AG09309 (cell line): ENCODE data around the gene DHX38.
A peak's percentile ranks its signal among the peaks of the same experiment; 100 is the strongest.

Experiments used
- DNase-seq: peaks from one replicate; pipeline ENCODE4 v3.0.0-alpha.2; 2010; ENCODE audit warnings: low read depth
- H3K4me3 ChIP-seq: 2 replicates; pipeline ENCODE4 v1.5.1; 2011; ENCODE audit warnings: mild to moderate bottlenecking, low read depth, low read length, moderate library complexity; ENCODE audit not compliant: control insufficient read depth
- CTCF ChIP-seq: IDR thresholded peaks from 2 replicates; pipeline ENCODE4 v1.5.1; 2011; ENCODE audit warnings: mild to moderate bottlenecking, low read depth, low read length, inconsistent platforms; ENCODE audit not compliant: insufficient read depth, control insufficient read depth; ENCODE audit errors: missing control alignments

The DHX38 gene

GRCh38 chr16:72091217-72091616 is 2.4 kb upstream of the DHX38 start:
- H3K4me3 ChIP-seq = no peak overlapping the region
- DNase-seq = no peak
- TF ChIP-seq CTCF = no peak

GRCh38 chr16:72092832-72093447 is 707 bp upstream of the DHX38 start:
- H3K4me3 ChIP-seq = peak overlapping the region; percentile 99
- no peak for TF ChIP-seq CTCF
- peak; percentile 20 for DNase-seq

- no peak for TF ChIP-seq CTCF
- DNase-seq = no peak
- H3K4me3 ChIP-seq = peak overlapping the region; percentile 99
Measured at GRCh38 chr16:72094266-72094610, 591 bp downstream of the DHX38 start.

GRCh38 chr16:72098936-72099335 is 5.3 kb downstream of the DHX38 start:
- TF ChIP-seq CTCF = no peak
- H3K4me3 ChIP-seq = no peak overlapping the region
- no peak for DNase-seq

GRCh38 chr16:72099377-72099818 is 5.8 kb downstream of the DHX38 start:
- no peak overlapping the region for H3K4me3 ChIP-seq
- TF ChIP-seq CTCF = peak; percentile 57
- DNase-seq = no peak

GRCh38 chr16:72101195-72101594 is 7.5 kb downstream of the DHX38 start:
- no peak for TF ChIP-seq CTCF
- no peak for DNase-seq
- no peak overlapping the region for H3K4me3 ChIP-seq

GRCh38 chr16:72104905-72105304 is 11.3 kb downstream of the DHX38 start:
- H3K4me3 ChIP-seq = no peak overlapping the region
- no peak for DNase-seq
- TF ChIP-seq CTCF = no peak
